MM.1S (cell line): ENCODE data around the gene FYN.

Source experiments
- EZH2 ChIP-seq: fragments of 300-600 bp; sonication (generic); optimal IDR thresholded peaks from 2 replicates; pipeline ENCODE3; 2017; ENCODE audit warnings: low read depth, mild to moderate bottlenecking, antibody characterized with exemption, low read length, mixed read lengths
- TF ChIP-seq, protein P1 (sequence below): fragments of 300-600 bp; sonication (generic); IDR thresholded peaks from 2 replicates; pipeline ENCODE4 v1.5.1; 2016; ENCODE audit warnings: antibody characterized with exemption, low read length, mixed read lengths

DNA sequence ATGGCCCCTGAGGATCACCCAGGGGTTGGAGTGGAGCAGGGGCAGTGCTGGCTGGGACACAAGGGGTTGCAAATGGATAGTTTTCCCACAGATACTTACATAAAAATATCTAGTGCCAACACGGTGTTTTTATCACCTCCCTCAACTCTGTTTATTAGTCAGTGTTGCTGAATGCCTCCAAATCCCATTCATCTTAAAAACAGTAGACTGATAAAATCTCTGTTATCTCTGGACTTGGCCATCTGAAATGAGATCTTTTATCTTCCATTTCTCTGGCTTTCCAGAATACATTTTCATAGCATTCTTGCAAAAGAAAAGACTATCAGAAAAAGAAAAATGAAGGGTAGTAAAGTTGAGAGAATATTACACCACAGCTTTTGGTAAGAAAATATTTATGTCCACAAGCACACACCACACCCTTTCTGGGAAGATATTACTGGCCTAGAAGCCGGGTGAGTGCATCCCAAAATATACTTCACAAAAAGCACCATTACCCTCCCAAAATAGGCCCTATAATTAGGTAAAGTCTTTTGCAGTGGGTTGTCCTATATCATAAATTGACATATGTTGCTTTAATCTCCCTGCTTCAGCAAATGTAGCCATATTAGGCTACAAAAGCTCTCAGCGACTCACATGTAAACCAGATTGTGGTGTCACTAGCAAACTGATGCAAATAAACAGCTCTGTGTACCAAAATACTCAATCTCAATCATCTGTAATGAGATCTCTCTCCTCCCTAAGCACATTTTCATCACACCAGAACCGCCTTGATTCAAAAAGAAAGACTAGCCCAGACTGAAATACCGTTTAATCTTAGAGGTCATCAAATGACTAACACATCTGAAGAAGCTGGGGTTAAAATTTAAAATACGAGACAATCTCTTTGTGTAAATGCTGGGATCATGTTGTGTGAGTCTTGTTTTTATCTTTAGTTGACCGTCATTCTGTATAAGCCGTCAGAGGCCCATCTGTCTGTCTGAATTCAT lies 96.7 kb downstream of the FYN start:
- TF ChIP-seq EZH2, result no peak
- TF ChIP-seq, protein P1, sequence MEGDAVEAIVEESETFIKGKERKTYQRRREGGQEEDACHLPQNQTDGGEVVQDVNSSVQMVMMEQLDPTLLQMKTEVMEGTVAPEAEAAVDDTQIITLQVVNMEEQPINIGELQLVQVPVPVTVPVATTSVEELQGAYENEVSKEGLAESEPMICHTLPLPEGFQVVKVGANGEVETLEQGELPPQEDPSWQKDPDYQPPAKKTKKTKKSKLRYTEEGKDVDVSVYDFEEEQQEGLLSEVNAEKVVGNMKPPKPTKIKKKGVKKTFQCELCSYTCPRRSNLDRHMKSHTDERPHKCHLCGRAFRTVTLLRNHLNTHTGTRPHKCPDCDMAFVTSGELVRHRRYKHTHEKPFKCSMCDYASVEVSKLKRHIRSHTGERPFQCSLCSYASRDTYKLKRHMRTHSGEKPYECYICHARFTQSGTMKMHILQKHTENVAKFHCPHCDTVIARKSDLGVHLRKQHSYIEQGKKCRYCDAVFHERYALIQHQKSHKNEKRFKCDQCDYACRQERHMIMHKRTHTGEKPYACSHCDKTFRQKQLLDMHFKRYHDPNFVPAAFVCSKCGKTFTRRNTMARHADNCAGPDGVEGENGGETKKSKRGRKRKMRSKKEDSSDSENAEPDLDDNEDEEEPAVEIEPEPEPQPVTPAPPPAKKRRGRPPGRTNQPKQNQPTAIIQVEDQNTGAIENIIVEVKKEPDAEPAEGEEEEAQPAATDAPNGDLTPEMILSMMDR, result no peak
